Measurements from ENCODE around the gene INAFM2. TPM values are rescaled to one million over a fixed set of nuclear protein-coding genes. Genes with fewer than 3 reads are reported as not detected.

INAFM2 gene
- total and polyA plus RNA-seq, 10 of the 15 experiments (the other 5 are each of a cell fraction or from before 2014, with no cell fraction given) = 0.75 to 8.1 (median 3.9) TPM

GRCh38 chr15:40282147-40282868 is 41.2 kb upstream of the INAFM2 start (continued):
- TF ChIP-seq, protein P1, sequence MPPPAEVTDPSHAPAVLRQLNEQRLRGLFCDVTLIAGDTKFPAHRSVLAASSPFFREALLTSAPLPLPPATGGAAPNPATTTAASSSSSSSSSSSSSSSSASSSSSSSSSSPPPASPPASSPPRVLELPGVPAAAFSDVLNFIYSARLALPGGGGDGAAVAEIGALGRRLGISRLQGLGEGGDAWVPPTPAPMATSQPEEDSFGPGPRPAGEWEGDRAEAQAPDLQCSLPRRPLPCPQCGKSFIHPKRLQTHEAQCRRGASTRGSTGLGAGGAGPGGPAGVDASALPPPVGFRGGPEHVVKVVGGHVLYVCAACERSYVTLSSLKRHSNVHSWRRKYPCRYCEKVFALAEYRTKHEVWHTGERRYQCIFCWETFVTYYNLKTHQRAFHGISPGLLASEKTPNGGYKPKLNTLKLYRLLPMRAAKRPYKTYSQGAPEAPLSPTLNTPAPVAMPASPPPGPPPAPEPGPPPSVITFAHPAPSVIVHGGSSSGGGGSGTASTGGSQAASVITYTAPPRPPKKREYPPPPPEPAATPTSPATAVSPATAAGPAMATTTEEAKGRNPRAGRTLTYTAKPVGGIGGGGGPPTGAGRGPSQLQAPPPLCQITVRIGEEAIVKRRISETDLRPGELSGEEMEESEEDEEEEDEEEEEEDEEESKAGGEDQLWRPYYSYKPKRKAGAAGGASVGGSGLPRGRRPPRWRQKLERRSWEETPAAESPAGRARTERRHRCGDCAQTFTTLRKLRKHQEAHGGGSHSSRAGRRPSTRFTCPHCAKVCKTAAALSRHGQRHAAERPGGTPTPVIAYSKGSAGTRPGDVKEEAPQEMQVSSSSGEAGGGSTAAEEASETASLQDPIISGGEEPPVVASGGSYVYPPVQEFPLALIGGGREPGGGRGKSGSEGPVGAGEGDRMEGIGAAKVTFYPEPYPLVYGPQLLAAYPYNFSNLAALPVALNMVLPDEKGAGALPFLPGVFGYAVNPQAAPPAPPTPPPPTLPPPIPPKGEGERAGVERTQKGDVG (CRISPR knock-in tag; IDR thresholded peaks at IDR 0.05) = no peak
- TF ChIP-seq TCF12 (IDR thresholded peaks at IDR 0.05; ENCODE audit: low read depth, low read length) (0 out of 2 replicates have a peak, but pooled peaks have one; percentile 34), RB1 (IDR thresholded peaks at IDR 0.05; ENCODE audit: borderline replicate concordance) (no peak), IKZF1 (conservative IDR thresholded peaks at IDR 0.05) (peak; percentile 43), IRF4 (IDR thresholded peaks at IDR 0.05; ENCODE audit: low read depth, low read length) (no peak), STAT3 (IDR thresholded peaks at IDR 0.05; ENCODE audit: low read depth, low read length) (no peak)

DNA sequence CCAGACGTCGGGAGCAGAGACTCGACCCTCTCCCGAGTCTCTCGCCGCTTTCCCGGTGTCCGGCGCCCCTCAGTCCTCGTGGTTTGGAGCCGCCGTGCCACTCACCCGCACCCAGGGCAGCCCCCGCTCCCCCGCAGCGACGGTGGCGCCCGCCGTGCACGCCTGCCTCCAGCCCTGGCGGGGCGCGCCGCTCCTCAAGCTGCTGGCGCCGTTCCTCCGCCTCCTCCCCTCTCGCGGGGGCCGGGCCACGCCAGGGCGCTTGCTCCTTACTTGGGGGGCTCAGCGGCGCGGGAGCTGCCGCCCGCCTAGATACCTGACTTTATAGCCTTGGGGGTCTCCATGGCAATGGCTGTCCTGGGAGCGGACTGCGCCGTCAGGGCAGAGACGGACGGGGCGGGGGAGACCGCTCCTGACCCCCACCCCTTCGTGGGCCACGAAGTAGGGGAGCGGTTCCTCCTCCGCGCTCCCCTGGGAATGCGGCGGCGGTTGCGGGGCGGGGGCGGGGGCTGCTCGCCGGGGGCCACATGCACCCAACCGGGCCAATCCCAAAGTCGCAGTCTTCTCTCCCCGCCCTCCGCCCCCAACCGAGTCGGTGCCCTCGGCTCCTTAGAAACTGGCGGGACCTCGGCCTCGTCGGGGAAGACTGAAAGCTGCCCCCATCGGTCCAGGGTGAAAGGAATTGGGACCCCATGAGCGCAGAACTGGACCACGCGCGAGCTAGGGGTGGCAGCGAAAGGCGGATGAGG is 40.5 kb upstream of the INAFM2 start, which contains the start of gene ANKRD63:
Gene ANKRD63, minus strand, starts transcription at position 196 of the 746 bp plus-strand sequence. CDS start 478 bp downstream, outside the sequence.
- H3K4me2 ChIP-seq (ENCODE audit: control insufficient read depth, insufficient read depth) = peak within 1 kb of the TSS; percentile 90
- peak within 1 kb of the TSS; percentile 63 for H3K4me3 ChIP-seq
- ATAC-seq (peak; percentile 49), DNase-seq (ENCODE audit: low read depth, low spot score) (no peak), FAIRE-seq (no peak)
- no peak within 1 kb of the TSS for H3K27ac ChIP-seq (ENCODE audit: control insufficient read depth, insufficient read depth)
- peaks cover 4 to 15% of the 10 kb centered on the region in 2 experiments for H3K27me3 ChIP-seq (replicated peaks in 1 of 2; ENCODE audit: control insufficient read depth in 2 of 2, insufficient read depth in 2 of 2, low read length in 1 of 2)
- no peaks in the 10 kb centered on the region for H3K79me2 ChIP-seq (ENCODE audit: control insufficient read depth, insufficient read depth, low read length)
- ChIA-PET RAD21 (ENCODE audit: unreplicated experiment) (no interaction called here), POLR2A (interaction anchor here (0.6 kb wide), 1 partner anchor 42 kb away, joined by 3 read pairs; no protein-coding TSS in a partner anchor), SMC1A (ENCODE audit: uncharacterized antibody, unreplicated experiment) (no interaction called here), CTCF (interaction anchor here (1.3 to 1.4 kb wide), 2 partner anchors 25 to 27 kb away, joined by 4 read pairs; partner anchors contain the start of gene PLCB2)
- H3K36me3 ChIP-seq (ENCODE audit: control insufficient read depth in 2 of 2, insufficient read depth in 2 of 2, low read length in 1 of 2) = no peaks in the 10 kb centered on the region
- H4K20me1 ChIP-seq (ENCODE audit: control insufficient read depth, insufficient read depth) = no peaks in the 10 kb centered on the region; the same call in 1 of the 2 replicates
- peak within 1 kb of the TSS; percentile 31 for H2AFZ ChIP-seq (ENCODE audit: control insufficient read depth, low read depth, low read length)
- H3K4me1 ChIP-seq (ENCODE audit: control insufficient read depth, insufficient read depth, low read length) = peaks cover 5% of the 10 kb centered on the region
- no peaks in the 10 kb centered on the region; the same call in 2 of the 3 replicates for H3K9me3 ChIP-seq (replicated peaks; ENCODE audit: control insufficient read depth, insufficient read depth, low read length)
- 16% methylated on average over 59 of the region's 76 CpGs for WGBS (ENCODE audit: insufficient coverage, insufficient replicate concordance, low lambda C conversion rate, missing lambda C conversion rate)
- in situ Hi-C loops (cut with MboI) = no loop called here
- no peak within 1 kb of the TSS for H3K9ac ChIP-seq (ENCODE audit: control insufficient read depth, insufficient read depth, low read length)
- intact Hi-C loops (cut with micrococcal nuclease; ENCODE audit: unreplicated experiment) = no loop called here
- BruUV-seq (replicated peaks) = no TSS peak
- TF ChIP-seq CREM (IDR thresholded peaks at IDR 0.05; ENCODE audit: low read depth) = no peak
- no peak for TF ChIP-seq KAT2A (conservative IDR thresholded peaks at IDR 0.05; ENCODE audit: control insufficient read depth, low read depth, low read length)
- no peak for TF ChIP-seq ZSCAN29 (IDR thresholded peaks at IDR 0.05)
- TF ChIP-seq EED (IDR thresholded peaks at IDR 0.05; ENCODE audit: low read depth) = no peak
- no peak for TF ChIP-seq LARP7 (IDR thresholded peaks at IDR 0.05)
- TF ChIP-seq IKZF1 (conservative IDR thresholded peaks at IDR 0.05) = peak; percentile 11; the same call in 1 of the 2 replicates
- no peak for TF ChIP-seq YY1 (IDR thresholded peaks at IDR 0.05; ENCODE audit: low read depth, low read length)
- peak; percentile 47 for TF ChIP-seq MEF2B (IDR thresholded peaks at IDR 0.05; ENCODE audit: partially characterized antibody, poor library complexity, severe bottlenecking)
- no peak for TF ChIP-seq ZBTB11 (CRISPR knock-in tag; IDR thresholded peaks at IDR 0.05)
- no peak for TF ChIP-seq TCF3 (IDR thresholded peaks at IDR 0.05; ENCODE audit: borderline replicate concordance, insufficient read depth, low read depth, low read length)
- no peak for TF ChIP-seq ATF7 (IDR thresholded peaks at IDR 0.05; ENCODE audit: low read depth)
